A549 treated with GW870086 at 1 μM for 4 hours (cell line): Measurements from ENCODE around the gene XDH. TPM values are rescaled to one million over a fixed set of nuclear protein-coding genes. Genes with fewer than 3 reads are reported as not detected.

ENCODE experiments used
- total RNA-seq: library from RNA; stranded (reverse); fragments of 200-300 nt; extraction: Qiagen RNA extraction; gene quantifications from 5 replicates; pipeline ENCODE4 v1.2.3, GENCODE V29; 2022; ENCODE audit warnings: low read depth

Gene XDH
- total RNA-seq, result 1.0 to 1.3 TPM (median 1.1 TPM) in 5 replicates

DNA sequence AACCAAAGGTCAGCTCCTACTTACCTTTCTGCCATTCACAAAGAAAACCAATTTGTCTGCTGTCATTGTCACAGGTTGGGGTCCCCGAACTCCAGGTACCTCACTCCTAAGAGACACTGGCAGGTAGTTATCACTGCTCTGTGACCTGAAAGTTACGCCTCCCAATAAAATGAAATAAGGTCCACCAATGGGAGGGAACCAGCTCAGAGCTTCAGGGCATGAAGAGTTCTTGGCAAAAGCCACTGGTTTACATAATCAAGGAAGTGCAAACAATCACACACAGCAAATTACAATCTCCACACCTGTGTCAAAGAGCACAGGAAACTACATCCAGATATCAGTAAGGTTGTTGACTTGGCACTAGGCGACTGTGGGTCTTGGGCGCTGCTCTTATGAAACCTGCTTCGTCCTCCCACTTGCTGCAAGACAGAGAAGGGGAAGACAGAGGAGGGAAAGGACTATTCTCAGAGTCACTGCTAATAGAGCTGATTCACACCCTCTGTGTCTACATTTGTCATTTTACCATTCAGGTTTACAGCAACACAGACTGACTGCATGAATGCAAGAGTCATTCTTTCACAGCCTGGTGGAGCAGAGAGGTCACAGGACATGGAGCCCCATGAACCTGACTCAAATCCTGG, at the start of gene XDH:
XDH (minus strand) TSS at position 142 of the 641 bp plus-strand sequence; CDS start at position 66, 76 bp downstream.

Other genes starting within 250 kb of the XDH start
- 0.05 TPM in 1 of 5 replicates, not detected in the others for gene CAPN14, start 197.2 kb downstream of the XDH start, total RNA-seq
- 7.0 to 8.3 TPM (median 7.7 TPM) in 5 replicates for gene EHD3, start 180.6 kb downstream of the XDH start, total RNA-seq
- gene SRD5A2, start 166.2 kb upstream of the XDH start, total RNA-seq, result 0.02 to 0.06 TPM (median 0.05 TPM) in 4 of 5 replicates, not detected in the other